ENCODE measurements around the gene SUPT5H.

Gene SUPT5H

GRCh38 chr19:39498798-39499642 lies 53.6 kb downstream of the SUPT5H start, which contains the start of gene DLL3:
Gene DLL3 (plus strand): TSS chr19:39498947. CDS start chr19:39498975, 28 bp downstream.
- no peak for DNase-seq

- DNase-seq = no peak
These were observed 54.5 kb downstream of the SUPT5H start for GRCh38 chr19:39499932-39500331.

- DNase-seq = no peak
These were observed 55.2 kb downstream of the SUPT5H start for GRCh38 chr19:39500543-39500942.

- DNase-seq = no peak
These were observed 56.0 kb downstream of the SUPT5H start for GRCh38 chr19:39501340-39501739.

- DNase-seq = peak; percentile 77
These were observed 57.4 kb downstream of the SUPT5H start for GRCh38 chr19:39502640-39503417.

- no peak for DNase-seq
These were observed 61.2 kb downstream of the SUPT5H start for GRCh38 chr19:39506598-39506943.

- DNase-seq = peak; percentile 72
These were observed 61.7 kb downstream of the SUPT5H start for GRCh38 chr19:39506944-39507714.

GRCh38 chr19:39507715-39508364 lies 62.5 kb downstream of the SUPT5H start:
- no peak for DNase-seq

- DNase-seq = no peak
These were observed 63.2 kb downstream of the SUPT5H start for GRCh38 chr19:39508629-39509028.

- no peak for DNase-seq
These were observed 63.9 kb downstream of the SUPT5H start for GRCh38 chr19:39509233-39509632.

GRCh38 chr19:39512988-39513387 lies 67.6 kb downstream of the SUPT5H start:
- DNase-seq = no peak

- no peak for DNase-seq
These were observed 69.6 kb downstream of the SUPT5H start, which contains the start of gene SELENOV for GRCh38 chr19:39514840-39515550. Gene SELENOV (plus strand): TSS chr19:39515139. CDS start chr19:39515213, 74 bp downstream.

- no peak for DNase-seq
These were observed 70.3 kb downstream of the SUPT5H start for GRCh38 chr19:39515551-39516191.

- no peak for DNase-seq
These were observed 70.9 kb downstream of the SUPT5H start for GRCh38 chr19:39516270-39516669.

- DNase-seq = no peak
These were observed 72.0 kb downstream of the SUPT5H start for GRCh38 chr19:39517432-39517831.

- no peak for DNase-seq
These were observed 73.1 kb downstream of the SUPT5H start for GRCh38 chr19:39518458-39518857.

GRCh38 chr19:39518975-39519374 lies 73.6 kb downstream of the SUPT5H start:
- DNase-seq = no peak

GRCh38 chr19:39520541-39521484 lies 75.4 kb downstream of the SUPT5H start:
- no peak for DNase-seq

GRCh38 chr19:39524495-39524894 lies 79.1 kb downstream of the SUPT5H start:
- no peak for DNase-seq

GRCh38 chr19:39525205-39525604 lies 79.8 kb downstream of the SUPT5H start:
- DNase-seq = no peak

Measured in fibroblast of skin of back (primary cell).